HEK293 (cell line): ENCODE results near the gene AKR1A1.

Experiments used
- ATF2 ChIP-seq: fragments of 450-650 bp; formaldehyde crosslinking; IDR thresholded peaks from 2 replicates; pipeline ENCODE4 v1.5.1; 2016; ENCODE audit warnings: missing biosample characterization, missing genetic modification characterization, low read depth
- CTCF ChIP-seq: fragments of 450-650 bp; formaldehyde crosslinking; IDR thresholded peaks from 2 replicates; pipeline ENCODE4 v1.5.1; 2016; ENCODE audit warnings: missing biosample characterization, missing genetic modification characterization
- KLF10 ChIP-seq: fragments of 450-650 bp; IDR thresholded peaks from 2 replicates; pipeline ENCODE4 v1.5.1; 2018; ENCODE audit warnings: missing biosample characterization, mild to moderate bottlenecking, missing genetic modification characterization
- KLF16 ChIP-seq: fragments of 450-650 bp; formaldehyde crosslinking; IDR thresholded peaks from 2 replicates; pipeline ENCODE4 v1.5.1; 2017; ENCODE audit warnings: missing biosample characterization, missing genetic modification characterization
- MEIS1 ChIP-seq: sonication (generic); formaldehyde crosslinking; IDR thresholded peaks from 2 replicates; pipeline ENCODE4 v1.8.1; 2022; ENCODE audit warnings: missing genetic modification reagents, mild to moderate bottlenecking, borderline replicate concordance
- PRDM1 ChIP-seq: fragments of 450-650 bp; formaldehyde crosslinking; IDR thresholded peaks from 2 replicates; pipeline ENCODE4; 2016; ENCODE audit warnings: missing biosample characterization, missing genetic modification characterization
- SP2 ChIP-seq: fragments of 450-650 bp; formaldehyde crosslinking; IDR thresholded peaks from 2 replicates; pipeline ENCODE4 v1.5.1; 2016; ENCODE audit warnings: missing biosample characterization, missing genetic modification characterization
- TCF7L2 ChIP-seq: IDR thresholded peaks from 2 replicates; pipeline ENCODE4 v1.6.1; 2011; ENCODE audit warnings: low read depth, mild to moderate bottlenecking, inconsistent platforms, low read length, moderate library complexity, borderline replicate concordance
- ZBTB48 ChIP-seq: fragments of 450-650 bp; formaldehyde crosslinking; IDR thresholded peaks from 2 replicates; pipeline ENCODE4 v1.5.1; 2016; ENCODE audit warnings: missing biosample characterization, missing genetic modification characterization
- ZNF521 ChIP-seq: fragments of 450-650 bp; formaldehyde crosslinking; IDR thresholded peaks from 2 replicates; pipeline ENCODE4 v1.5.1; 2017; ENCODE audit warnings: missing biosample characterization, mild to moderate bottlenecking, missing genetic modification characterization
- ZNF561 ChIP-seq: fragments of 450-650 bp; IDR thresholded peaks from 2 replicates; pipeline ENCODE4 v1.5.1; 2018; ENCODE audit warnings: missing biosample characterization, missing genetic modification characterization, borderline replicate concordance
- ZNF76 ChIP-seq: fragments of 450-650 bp; formaldehyde crosslinking; IDR thresholded peaks from 2 replicates; pipeline ENCODE4; 2016; ENCODE audit warnings: low read depth, missing biosample characterization, missing genetic modification characterization, borderline replicate concordance
- ZNF792 ChIP-seq: fragments of 450-650 bp; formaldehyde crosslinking; IDR thresholded peaks from 2 replicates; pipeline ENCODE4 v1.5.1; 2016; ENCODE audit warnings: missing biosample characterization, missing genetic modification characterization
- ZXDB ChIP-seq: fragments of 450-650 bp; formaldehyde crosslinking; IDR thresholded peaks from 2 replicates; pipeline ENCODE4 v1.5.1; 2016; ENCODE audit warnings: missing biosample characterization, missing genetic modification characterization

- TF ChIP-seq PRDM1 (tag by site-specific recombination) (no peak), ATF2 (no peak), KLF16 (no peak), ZBTB48 (tag by site-specific recombination) (no peak), ZNF521 (tag by site-specific recombination) (no peak), CTCF (tag by site-specific recombination) (no peak), ZNF792 (no peak), KLF10 (tag by site-specific recombination) (no peak), ZNF561 (tag by site-specific recombination) (no peak), ZNF76 (tag by site-specific recombination) (no peak), TCF7L2 (no peak), ZXDB (tag by site-specific recombination) (no peak), MEIS1 (CRISPR knock-in tag) (no peak), SP2 (tag by site-specific recombination) (no peak)
These were observed 60.1 kb downstream of the AKR1A1 start for GRCh38 chr1:45610589-45611226.
